Measurements from ENCODE around the gene OR51F1. TPM values are rescaled to one million over a fixed set of nuclear protein-coding genes. Genes with fewer than 3 reads are reported as not detected.
A peak's percentile ranks its signal among the peaks of the same experiment; 100 is the strongest.

OR51F1 gene
- total and polyA plus RNA-seq, 2 of the 8 experiments (the other 6 are each of a cell fraction or from before 2014, with no cell fraction given), result not detected

DNA sequence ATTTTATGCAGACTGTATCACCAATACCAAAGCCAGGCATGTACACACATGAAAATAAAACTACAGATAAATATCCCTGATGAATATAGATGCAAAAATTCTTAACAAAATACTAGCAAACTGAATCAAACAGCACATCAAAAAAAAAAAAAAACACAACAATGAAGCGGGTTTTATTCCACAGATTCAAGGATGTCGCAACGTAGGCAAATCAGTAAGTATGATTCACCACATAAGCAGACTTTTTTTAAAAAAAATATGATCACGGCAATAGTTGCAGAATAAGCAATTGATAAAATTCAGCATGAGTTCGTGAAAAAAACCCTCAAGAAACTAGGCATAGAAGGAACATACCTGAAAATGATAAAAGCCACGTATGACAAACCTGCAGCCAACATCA, 21.3 kb downstream of the OR51F1 start:
- Histone ChIP-seq H3K36me3 (ENCODE audit: control insufficient read depth in 2 of 4, insufficient read depth in 4 of 4, low read length in 3 of 4) (no peaks in the 10 kb centered on the region), H3K9me3 (ENCODE audit: insufficient read depth in 2 of 2, low read depth in 1 of 2, low read length in 1 of 2) (no peaks in the 10 kb centered on the region), H4K8ac (ENCODE audit: extremely low read depth, insufficient read depth, low read length) (no peak overlapping the region), H3K4me2 (ENCODE audit: insufficient read depth in 1 of 2, low read depth in 2 of 2, low read length in 2 of 2) (no peak overlapping the region), H4K91ac (replicated peaks; ENCODE audit: insufficient read length, low read length) (no peak overlapping the region), H2BK5ac (ENCODE audit: low read depth, low read length) (no peak overlapping the region), H2BK120ac (replicated peaks; ENCODE audit: low read depth, low read length) (no peak overlapping the region), H3K9ac (replicated peaks in 1 of 4; ENCODE audit: extremely low read depth in 1 of 4, low read depth in 3 of 4, low read length in 3 of 4) (no peak overlapping the region), H3K79me2 (ENCODE audit: control insufficient read depth in 1 of 2, insufficient read depth in 2 of 2, low read length in 2 of 2) (no peaks in the 10 kb centered on the region), H3K14ac (ENCODE audit: insufficient read length) (no peak overlapping the region), H2AK5ac (ENCODE audit: low read depth, low read length) (no peak overlapping the region), H3K79me1 (ENCODE audit: low read depth, low read length) (no peaks in the 10 kb centered on the region), H3K4me3 (ENCODE audit: extremely low read depth in 1 of 4, insufficient read depth in 2 of 4, low read depth in 3 of 4, low read length in 4 of 4) (no peak overlapping the region), H2AFZ (ENCODE audit: low read length) (no peak overlapping the region), H4K5ac (ENCODE audit: insufficient read length, low read depth, low read length) (no peak overlapping the region), H3K27ac (ENCODE audit: low read depth, low read length) (no peak overlapping the region), H3K56ac (replicated peaks; ENCODE audit: insufficient read length, low read depth, low read length) (no peak overlapping the region), H3K23me2 (ENCODE audit: low read depth, low read length) (no peaks in the 10 kb centered on the region), H2BK15ac (ENCODE audit: low read length) (no peak overlapping the region), H2BK12ac (ENCODE audit: low read depth, low read length) (no peak overlapping the region), H3K27me3 (replicated peaks in 1 of 4; ENCODE audit: control insufficient read depth in 3 of 4, extremely low read depth in 1 of 4, insufficient read depth in 3 of 4, low read length in 3 of 4) (no peaks in the 10 kb centered on the region), H4K20me1 (replicated peaks in 1 of 2; ENCODE audit: control insufficient read depth in 1 of 2, insufficient read depth in 2 of 2, low read length in 2 of 2) (no peaks in the 10 kb centered on the region), H3K18ac (ENCODE audit: extremely low read depth, low read length) (no peak overlapping the region), H3K4me1 (replicated peaks in 1 of 4; ENCODE audit: control insufficient read depth in 3 of 4, insufficient read depth in 4 of 4, low read length in 3 of 4) (no peaks in the 10 kb centered on the region), H3K23ac (ENCODE audit: insufficient read length) (no peak overlapping the region), H2BK20ac (ENCODE audit: low read length) (no peak overlapping the region), H3K4ac (replicated peaks; ENCODE audit: insufficient read length, low read depth, low read length) (no peak overlapping the region)
- no peak for DNase-seq (ENCODE audit: low read depth in 1 of 2, low spot score in 2 of 2)
- no peak for FAIRE-seq
- POLR2A ChIA-PET (ENCODE audit: partially characterized antibody), result no interaction called here
- CTCF ChIA-PET (ENCODE audit: partially characterized antibody), result no interaction called here
- 0 out of 2 replicates have a peak, but pooled peaks have one; percentile 35 for TF ChIP-seq CEBPB (IDR thresholded peaks at IDR 0.05; ENCODE audit: low read depth, low read length)
- TF ChIP-seq POLR2AphosphoS5 (IDR thresholded peaks at IDR 0.05; ENCODE audit: low read depth, low read length), result no peak
- WGBS, 2 experiments (ENCODE audit: extremely low coverage in 1 of 2, insufficient coverage in 1 of 2, insufficient read length in 1 of 2, insufficient replicate concordance in 2 of 2, low coverage in 1 of 2, low lambda C conversion rate in 2 of 2, missing lambda C conversion rate in 1 of 2), result 87% methylated on average over 5 of the region's 6 CpGs; no CpG with 5 or more reads in 1 of the 2 experiments

Data from H1 (cell line).